Keratinocyte (primary cell): ENCODE results near the gene DOCK3. TPM values are rescaled to one million over a fixed set of nuclear protein-coding genes. Genes with fewer than 3 reads are reported as not detected.

ENCODE experiments used
- DNase-seq: peaks from one replicate; pipeline ENCODE4 v3.0.0-alpha.2; 2011; ENCODE audit warnings: low read depth, missing footprints, low spot score
- FAIRE-seq: peaks from 2 replicates; lab custom pipeline; 2011; peaks lifted over from hg19 to GRCh38; lab: Jason Lieb, UNC
- H2AFZ ChIP-seq: 2 replicates; pipeline ENCODE4 v1.6.0; 2012; ENCODE audit warnings: low read length, control low read depth, inconsistent platforms; ENCODE audit not compliant: control insufficient read depth
- H3K27ac ChIP-seq: 2 replicates; pipeline ENCODE4 v1.5.1; 2011; ENCODE audit warnings: low read length; ENCODE audit not compliant: control insufficient read depth, insufficient read depth
- H3K27me3 ChIP-seq: 3 replicates; pipeline ENCODE4 v1.6.0; 2011; ENCODE audit warnings: low read length; ENCODE audit not compliant: control insufficient read depth, insufficient read depth; ENCODE audit errors: extremely low read depth
- H3K36me3 ChIP-seq, 2 experiments: 2 replicates in 1 of 2; 3 replicates in 1 of 2; pipeline ENCODE4 v1.5.1; 2011; ENCODE audit warnings: low read length in 2 of 2, mild to moderate bottlenecking in 1 of 2; ENCODE audit not compliant: control insufficient read depth in 2 of 2, insufficient read depth in 2 of 2; ENCODE audit errors: extremely low read depth in 1 of 2
- H3K4me1 ChIP-seq: 3 replicates; pipeline ENCODE4 v1.5.1; 2011; ENCODE audit warnings: low read length; ENCODE audit not compliant: control insufficient read depth, insufficient read depth; ENCODE audit errors: extremely low read depth
- H3K4me2 ChIP-seq: 3 replicates; pipeline ENCODE4 v1.6.0; 2011; ENCODE audit warnings: low read depth, low read length; ENCODE audit not compliant: control insufficient read depth, insufficient read depth; ENCODE audit errors: extremely low read depth
- H3K4me3 ChIP-seq, 3 experiments: fragments of 200-600 bp in 1 of 3; sonication (generic) in 1 of 3; 2 replicates in 2 of 3; 3 replicates in 1 of 3; pipeline ENCODE4 v1.5.1; 2011 to 2016; ENCODE audit warnings: low read length in 3 of 3, mild to moderate bottlenecking in 3 of 3, control low read depth in 2 of 3, inconsistent platforms in 1 of 3, low read depth in 1 of 3, mixed read lengths in 1 of 3, mixed run types in 1 of 3, moderate library complexity in 1 of 3; ENCODE audit not compliant: control insufficient read depth in 2 of 3, insufficient read depth in 2 of 3; ENCODE audit errors: extremely low read depth in 1 of 3
- H3K79me2 ChIP-seq: 2 replicates; pipeline ENCODE4 v1.6.0; 2012; ENCODE audit warnings: low read length; ENCODE audit not compliant: control insufficient read depth, insufficient read depth
- H3K9ac ChIP-seq: 3 replicates; pipeline ENCODE4 v1.6.0; 2011; ENCODE audit warnings: low read length; ENCODE audit not compliant: control insufficient read depth, insufficient read depth; ENCODE audit errors: extremely low read depth
- H3K9me1 ChIP-seq: 3 replicates; pipeline ENCODE4 v1.6.0; 2011; ENCODE audit warnings: low read length; ENCODE audit not compliant: control insufficient read depth, insufficient read depth; ENCODE audit errors: extremely low read depth
- H3K9me3 ChIP-seq: 2 replicates; pipeline ENCODE4 v1.5.1; 2012; ENCODE audit warnings: low read depth, low read length; ENCODE audit not compliant: control insufficient read depth
- H4K20me1 ChIP-seq: 3 replicates; pipeline ENCODE4 v1.6.0; 2011; ENCODE audit warnings: low read length; ENCODE audit not compliant: control insufficient read depth, insufficient read depth; ENCODE audit errors: extremely low read depth
- EZH2 ChIP-seq: IDR thresholded peaks from one replicate; pipeline ENCODE4 v1.6.1; 2012; ENCODE audit warnings: inconsistent platforms, mild to moderate bottlenecking, low read length, moderate library complexity
- dilution Hi-C: fragments of 300-500 bp; cut with MboI; formaldehyde crosslinking; loops from one replicate; pipeline ENCODE4 v1.7.0; 2020; ENCODE audit warnings: low sequenced_read_pairs; ENCODE audit not compliant: extremely low pct_ligation_motif_present
- polyA plus RNA-seq, 5 experiments: library from polyadenylated mRNA; depleted of rRNA in 3 of 5; stranded (reverse) in 3 of 5; stranded (forward) in 1 of 5; unstranded in 1 of 5; fragments of >200 nt; gene quantifications; 1 replicate in 1 of 5; 2 replicates in 3 of 5; 3 replicates in 1 of 5; pipeline versions ENCODE4 v1.2.1 to v1.2.3, GENCODE V29; 2011 to 2012; ENCODE audit warnings: missing spikeins in 2 of 5, low read depth in 1 of 5, low replicate concordance in 1 of 5
- TF ChIP-seq, protein P1 (sequence below), 3 experiments: IDR thresholded peaks in 1 of 3; conservative IDR thresholded peaks in 1 of 3; optimal IDR thresholded peaks in 1 of 3; 2 replicates in 2 of 3; 3 replicates in 1 of 3; pipeline versions ENCODE3 to v1.5.1; 2011; ENCODE audit warnings: low read length in 3 of 3, mild to moderate bottlenecking in 3 of 3, moderate library complexity in 2 of 3, control low read depth in 1 of 3, inconsistent platforms in 1 of 3; ENCODE audit not compliant: insufficient read depth in 2 of 3; ENCODE audit errors: extremely low read depth in 1 of 3

The DOCK3 gene
- polyA plus RNA-seq, 1 donor (not counting 4 experiments of a cell fraction or from before 2014, with no cell fraction given): 0.10 TPM

DNA sequence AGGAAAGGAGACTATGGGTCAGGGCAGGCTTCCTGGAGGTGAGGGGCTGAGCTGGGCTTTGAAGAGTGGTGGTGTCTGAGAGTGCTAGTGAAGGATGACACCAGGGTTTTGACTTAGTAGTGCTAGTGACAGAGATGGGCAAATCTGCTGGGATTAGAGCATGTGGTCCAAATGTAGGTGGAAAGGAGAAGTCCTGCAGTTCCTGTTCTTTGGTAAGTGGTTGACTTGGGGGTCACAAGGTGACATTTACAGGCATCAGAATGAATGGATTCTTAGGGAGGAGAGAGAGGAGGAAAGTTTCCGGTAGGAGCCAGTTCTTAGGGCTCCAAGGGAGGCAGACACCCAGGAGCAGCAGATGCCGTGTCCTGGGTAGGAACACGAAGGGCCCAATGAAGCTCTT is 796 bp upstream of the DOCK3 start:
- DNase-seq (no peak), FAIRE-seq (no peak)
- H3K9ac ChIP-seq: no peak overlapping the region
- TF ChIP-seq, protein P1, sequence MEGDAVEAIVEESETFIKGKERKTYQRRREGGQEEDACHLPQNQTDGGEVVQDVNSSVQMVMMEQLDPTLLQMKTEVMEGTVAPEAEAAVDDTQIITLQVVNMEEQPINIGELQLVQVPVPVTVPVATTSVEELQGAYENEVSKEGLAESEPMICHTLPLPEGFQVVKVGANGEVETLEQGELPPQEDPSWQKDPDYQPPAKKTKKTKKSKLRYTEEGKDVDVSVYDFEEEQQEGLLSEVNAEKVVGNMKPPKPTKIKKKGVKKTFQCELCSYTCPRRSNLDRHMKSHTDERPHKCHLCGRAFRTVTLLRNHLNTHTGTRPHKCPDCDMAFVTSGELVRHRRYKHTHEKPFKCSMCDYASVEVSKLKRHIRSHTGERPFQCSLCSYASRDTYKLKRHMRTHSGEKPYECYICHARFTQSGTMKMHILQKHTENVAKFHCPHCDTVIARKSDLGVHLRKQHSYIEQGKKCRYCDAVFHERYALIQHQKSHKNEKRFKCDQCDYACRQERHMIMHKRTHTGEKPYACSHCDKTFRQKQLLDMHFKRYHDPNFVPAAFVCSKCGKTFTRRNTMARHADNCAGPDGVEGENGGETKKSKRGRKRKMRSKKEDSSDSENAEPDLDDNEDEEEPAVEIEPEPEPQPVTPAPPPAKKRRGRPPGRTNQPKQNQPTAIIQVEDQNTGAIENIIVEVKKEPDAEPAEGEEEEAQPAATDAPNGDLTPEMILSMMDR (optimal IDR thresholded peaks at IDR 0.05 in 1 of 3, IDR thresholded peaks at IDR 0.05 in 1 of 3, conservative IDR thresholded peaks at IDR 0.05 in 1 of 3; ENCODE audit: extremely low read depth in 1 of 3, insufficient read depth in 2 of 3, low read length in 3 of 3): no peak
- TF ChIP-seq EZH2: no peak
- no peaks in the 10 kb centered on the region for H3K9me3 ChIP-seq
- H3K27ac ChIP-seq: no peak overlapping the region
- no peaks in the 10 kb centered on the region for H3K79me2 ChIP-seq
- no peaks in the 10 kb centered on the region for H4K20me1 ChIP-seq
- H2AFZ ChIP-seq: no peak overlapping the region
- H3K4me1 ChIP-seq: no peaks in the 10 kb centered on the region
- peaks cover 54% of the 10 kb centered on the region for H3K27me3 ChIP-seq
- dilution Hi-C loops: no loop called here
- H3K9me1 ChIP-seq: no peaks in the 10 kb centered on the region
- H3K4me3 ChIP-seq: no peak overlapping the region
- H3K36me3 ChIP-seq: no peaks in the 10 kb centered on the region
- H3K4me2 ChIP-seq: no peak overlapping the region

DNA sequence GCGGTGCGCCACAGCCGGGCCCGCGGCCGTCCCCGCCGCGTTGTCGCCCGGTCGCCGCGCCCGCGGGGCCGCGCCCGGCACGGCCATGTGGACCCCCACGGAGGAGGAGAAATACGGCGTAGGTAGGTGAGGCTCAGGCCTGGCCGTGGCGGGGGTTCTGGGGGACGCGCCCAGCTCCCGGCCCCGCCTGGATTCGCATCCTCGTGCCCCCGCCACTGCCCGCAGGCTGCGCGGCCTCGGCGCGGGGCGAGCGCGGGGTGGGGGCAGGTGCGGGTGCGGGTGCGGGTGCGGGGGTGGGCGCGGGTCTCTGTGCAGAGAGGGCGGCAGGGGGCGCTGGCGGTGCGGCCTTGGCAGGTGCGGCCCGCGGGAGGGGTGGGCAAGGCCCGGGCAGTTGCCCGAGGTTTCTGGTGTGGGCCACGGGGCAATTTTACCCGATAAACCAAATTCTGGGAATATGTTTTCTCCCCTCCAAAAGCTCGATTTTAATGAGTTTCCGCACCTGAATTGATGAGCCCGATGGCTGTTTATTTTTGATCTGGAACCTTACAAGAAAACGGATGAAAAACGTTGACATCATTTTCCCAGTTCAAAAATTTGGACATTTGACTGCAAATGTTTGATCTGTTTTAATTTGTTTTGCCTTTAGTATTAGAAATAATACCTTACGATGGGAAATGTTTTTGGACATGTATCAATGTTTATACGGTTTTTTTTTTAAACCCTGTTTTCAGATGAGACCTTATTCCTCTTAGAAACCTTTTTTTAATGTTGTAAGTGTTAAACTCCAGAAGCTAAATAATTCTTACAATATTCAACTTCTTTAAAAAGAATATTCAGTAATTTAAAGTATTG is 678 bp downstream of the DOCK3 start:
- dilution Hi-C loops: no loop called here
- FAIRE-seq: no peak

More for the DNA sequence above, 678 bp downstream of the DOCK3 start:
- no peak for DNase-seq
- Histone ChIP-seq H3K4me3 (peak overlapping the region in 1 of 3 experiments; percentile 24), H3K9me1 (no peaks in the 10 kb centered on the region), H4K20me1 (no peaks in the 10 kb centered on the region), H3K79me2 (no peaks in the 10 kb centered on the region), H3K27ac (no peak overlapping the region), H3K9ac (no peak overlapping the region), H3K4me2 (peak overlapping the region; percentile 48), H3K4me1 (no peaks in the 10 kb centered on the region), H2AFZ (no peak overlapping the region), H3K36me3 (no peaks in the 10 kb centered on the region), H3K9me3 (no peaks in the 10 kb centered on the region), H3K27me3 (peaks cover 57% of the 10 kb centered on the region)
- TF ChIP-seq EZH2: no peak
- TF ChIP-seq, protein P1 (optimal IDR thresholded peaks at IDR 0.05 in 1 of 3, IDR thresholded peaks at IDR 0.05 in 1 of 3, conservative IDR thresholded peaks at IDR 0.05 in 1 of 3; ENCODE audit: extremely low read depth in 1 of 3, insufficient read depth in 2 of 3, low read length in 3 of 3): peak in 2 of 3 experiments; percentile 48 to 66
